Activated T-helper 1 cell treated with anti-CD3 and anti-CD28 coated beads, Interleukin-12 subunit alpha, Interleukin-12 subunit beta, Interleukin-2, Interleukin-4 antibody, amounts not matched to agents 30 ng/mL and 10 ng/mL and 1 ng/mL, durations not matched to agents 14 hours and 24 hours and 36 hours (primary cell): ENCODE results near the gene PMPCA. TPM values are rescaled to one million over a fixed set of nuclear protein-coding genes. Genes with fewer than 3 reads are reported as not detected.

Experiments used
- DNase-seq: peaks from one replicate; pipeline ENCODE4 v3.0.0; 2021; ENCODE audit warnings: low spot score
- H3K27ac Mint-ChIP-seq: one replicate; pipeline ENCODE4 v1.8.0; 2021; ENCODE audit warnings: mild to moderate bottlenecking, mixed read lengths
- H3K27me3 Mint-ChIP-seq: one replicate; pipeline ENCODE4 v1.8.0; 2022; ENCODE audit warnings: mild to moderate bottlenecking, moderate library complexity, mixed read lengths; ENCODE audit not compliant: insufficient read depth
- H3K36me3 Mint-ChIP-seq: one replicate; pipeline ENCODE4 v1.8.0; 2021; ENCODE audit warnings: low read depth, mixed read lengths
- H3K4me1 Mint-ChIP-seq: one replicate; pipeline ENCODE4 v1.8.0; 2021; ENCODE audit warnings: low read depth, mixed read lengths
- H3K4me3 Mint-ChIP-seq: one replicate; pipeline ENCODE4 v1.8.0; 2021; ENCODE audit warnings: mild to moderate bottlenecking, moderate library complexity, mixed read lengths
- H3K9me3 Mint-ChIP-seq: one replicate; pipeline ENCODE4 v1.8.0; 2021; ENCODE audit warnings: mixed read lengths
- intact Hi-C: fragments of 100-400 bp; cut with micrococcal nuclease; formaldehyde crosslinking; loops from one replicate; pipeline ENCODE4 v1.15.1; 2024
- total RNA-seq: library from RNA; stranded (reverse); gene quantifications from 2 replicates; pipeline ENCODE4 v1.2.3, GENCODE V29; 2022

PMPCA gene
- total RNA-seq, 1 donor from 2014 or later = 104 TPM

DNA sequence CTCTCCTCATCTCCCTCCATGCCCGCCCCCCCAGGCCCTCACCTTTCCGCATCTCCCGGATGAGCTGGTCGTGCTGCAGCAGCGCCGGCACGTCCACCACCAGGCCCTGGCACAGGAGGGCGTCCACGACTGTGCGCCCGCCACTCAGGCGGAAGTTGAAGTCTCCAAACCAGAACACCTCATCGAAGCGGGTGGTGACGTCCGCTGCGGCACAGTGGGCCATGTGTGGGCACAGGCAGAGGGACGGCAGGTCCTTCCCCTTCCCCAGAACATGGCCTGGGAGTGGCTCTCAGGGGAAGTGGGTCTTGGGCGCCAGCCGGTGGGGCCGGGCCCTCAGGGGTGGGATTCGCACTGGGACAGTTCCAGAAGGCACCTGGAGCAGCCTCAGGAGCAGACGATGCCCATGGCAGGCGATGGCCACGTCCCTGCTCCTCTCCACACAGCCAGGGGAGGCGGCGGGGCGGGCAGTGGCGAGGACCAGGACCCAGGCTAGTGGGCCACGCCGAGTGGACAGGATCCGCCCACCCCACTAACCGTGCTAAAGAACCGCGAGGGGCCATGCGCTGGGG, 21.4 kb downstream of the PMPCA start:
- intact Hi-C loops = no loop called here
- Mint-ChIP-seq H3K36me3 (peaks cover 14% of the 10 kb centered on the region), H3K27me3 (no peaks in the 10 kb centered on the region), H3K27ac (no peak overlapping the region), H3K9me3 (no peaks in the 10 kb centered on the region), H3K4me1 (peaks cover 4% of the 10 kb centered on the region), H3K4me3 (no peak overlapping the region)
- no peak for DNase-seq

DNA sequence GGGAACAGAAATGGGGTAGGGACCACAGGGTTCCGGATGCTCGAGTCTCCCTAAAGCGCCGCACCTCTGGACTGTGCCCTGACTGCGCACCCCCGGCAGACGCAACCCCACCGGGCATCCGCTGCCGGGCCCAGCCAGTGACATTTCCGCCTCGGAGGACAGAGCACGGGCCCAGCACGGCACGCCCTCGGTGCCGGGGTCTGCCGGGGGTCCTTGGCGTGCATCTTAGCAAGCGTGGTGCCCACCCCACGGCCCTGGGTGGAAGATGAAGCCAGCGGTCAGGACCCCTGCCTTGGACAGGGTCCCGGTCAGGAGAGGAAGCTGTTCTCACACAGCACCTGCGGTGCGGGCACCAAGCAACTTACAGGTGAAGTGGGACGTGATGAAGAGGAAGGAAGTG, 22.1 kb downstream of the PMPCA start:
- intact Hi-C loops = no loop called here

DNA sequence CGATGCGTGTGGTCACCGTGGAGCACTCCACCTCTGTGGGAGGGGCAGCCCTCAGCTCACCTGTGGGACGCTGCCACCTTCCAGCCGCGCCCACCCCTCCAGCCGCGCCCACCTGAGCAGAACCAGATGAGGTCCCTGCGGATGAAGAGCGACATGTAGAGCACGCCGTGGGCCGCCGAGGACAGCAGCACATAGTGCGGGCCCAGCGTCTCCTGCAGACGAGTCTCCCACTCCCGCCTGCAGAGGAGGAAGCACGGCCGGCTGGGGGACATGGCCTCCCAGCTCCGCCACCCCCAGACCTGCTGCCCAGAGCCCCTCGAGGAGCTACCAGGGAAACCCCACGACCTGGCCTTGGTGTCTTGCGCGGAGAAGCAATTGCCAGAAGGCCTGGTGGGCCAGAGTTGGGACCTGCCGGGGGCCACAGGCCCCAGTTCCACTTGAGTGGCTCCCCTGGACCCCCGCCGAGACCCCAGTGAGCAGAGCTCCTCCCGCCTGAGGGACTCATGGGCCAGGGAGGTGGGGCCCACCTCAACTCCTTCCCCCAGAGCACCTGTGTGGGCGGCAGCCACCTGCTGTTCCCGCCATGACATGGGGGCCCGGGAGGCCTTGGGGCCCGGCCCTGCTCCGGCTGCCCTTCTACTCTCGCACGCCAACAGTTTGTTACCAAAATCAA, 22.7 kb downstream of the PMPCA start:
- peaks cover 11% of the 10 kb centered on the region for H3K36me3 Mint-ChIP-seq
- H3K27me3 Mint-ChIP-seq = no peaks in the 10 kb centered on the region
- H3K4me3 Mint-ChIP-seq = no peak overlapping the region
- no peak overlapping the region for H3K27ac Mint-ChIP-seq
- DNase-seq = no peak
- H3K9me3 Mint-ChIP-seq = no peaks in the 10 kb centered on the region
- H3K4me1 Mint-ChIP-seq = peaks cover 17% of the 10 kb centered on the region
- intact Hi-C loops = no loop called here

More for the DNA sequence above, 22.1 kb downstream of the PMPCA start:
- DNase-seq = no peak
- Mint-ChIP-seq H3K4me3 (no peak overlapping the region), H3K9me3 (no peaks in the 10 kb centered on the region), H3K4me1 (peaks cover 11% of the 10 kb centered on the region), H3K27me3 (no peaks in the 10 kb centered on the region), H3K36me3 (peaks cover 12% of the 10 kb centered on the region), H3K27ac (no peak overlapping the region)

DNA sequence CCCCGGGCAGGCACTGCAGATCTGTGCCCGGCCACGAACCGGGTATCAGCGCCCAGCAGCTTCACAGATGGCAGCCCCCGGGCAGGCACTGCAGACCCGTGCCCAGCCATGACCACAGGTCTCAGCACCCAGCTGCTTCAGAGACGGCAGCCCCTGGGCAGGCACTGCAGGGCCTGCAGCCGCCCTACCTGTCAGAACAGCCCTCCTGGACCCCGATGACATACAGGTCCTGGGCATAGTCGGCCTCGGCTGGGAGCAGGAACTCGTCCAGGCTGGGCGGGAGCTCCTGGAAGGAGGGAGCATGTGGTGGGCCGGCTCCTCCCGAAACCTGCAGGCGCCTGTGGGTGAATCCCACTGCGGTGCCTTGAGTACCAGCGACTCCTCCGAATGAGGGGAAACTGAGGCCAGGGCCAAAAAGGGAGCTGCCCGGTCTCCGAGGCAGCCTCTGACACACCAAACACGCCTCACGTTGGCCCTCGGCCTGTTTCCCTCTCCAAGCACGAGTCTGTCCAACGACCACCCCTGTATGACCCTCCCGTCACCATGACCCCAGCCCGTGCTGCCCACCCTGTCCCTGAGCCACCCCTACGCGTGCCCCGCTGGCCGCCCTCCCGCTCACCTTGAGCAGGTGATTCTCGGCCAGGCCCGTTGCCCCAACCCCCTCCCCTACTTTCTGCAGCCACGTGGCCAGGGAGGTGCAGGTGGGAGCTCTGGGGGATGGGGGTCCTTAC, 23.6 kb downstream of the PMPCA start:
- Mint-ChIP-seq H3K4me1 (peaks cover 18% of the 10 kb centered on the region), H3K9me3 (no peaks in the 10 kb centered on the region), H3K27me3 (no peaks in the 10 kb centered on the region), H3K27ac (no peak overlapping the region), H3K36me3 (peaks cover 6% of the 10 kb centered on the region), H3K4me3 (no peak overlapping the region)
- intact Hi-C loops = no loop called here
- no peak for DNase-seq

DNA sequence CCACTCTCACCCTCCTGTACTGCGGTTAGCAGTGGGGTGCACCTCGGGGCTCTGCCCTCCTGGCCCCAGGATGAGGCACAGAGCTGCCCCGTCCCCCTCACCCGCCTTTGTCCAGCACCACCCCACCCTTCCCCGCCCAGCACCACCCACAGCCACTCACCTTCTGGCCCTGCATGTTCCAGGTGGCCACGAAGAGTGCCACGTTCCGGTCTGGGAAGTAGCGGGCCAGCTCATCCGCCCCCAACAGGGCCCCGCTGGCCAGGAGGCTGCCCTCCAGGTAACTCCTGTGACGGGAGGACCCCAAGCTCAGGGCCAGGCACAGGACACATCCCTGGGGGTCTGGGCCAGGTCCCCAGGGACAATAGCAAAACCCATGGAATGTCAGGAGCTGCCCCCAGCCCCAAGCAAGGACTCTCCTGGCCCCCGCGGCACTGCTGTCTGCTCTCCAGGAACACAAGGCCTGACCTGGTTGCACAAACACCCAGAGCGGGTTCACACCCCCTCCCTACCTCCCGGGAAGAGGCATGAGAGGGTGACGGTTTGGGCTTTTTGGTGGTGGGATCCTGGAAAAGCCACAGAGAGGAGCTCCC, 24.2 kb downstream of the PMPCA start:
- peaks cover 6% of the 10 kb centered on the region for H3K36me3 Mint-ChIP-seq
- no peaks in the 10 kb centered on the region for H3K9me3 Mint-ChIP-seq
- DNase-seq = no peak
- no peak overlapping the region for H3K27ac Mint-ChIP-seq
- no peak overlapping the region for H3K4me3 Mint-ChIP-seq
- H3K4me1 Mint-ChIP-seq = peaks cover 18% of the 10 kb centered on the region
- intact Hi-C loops = no loop called here
- no peaks in the 10 kb centered on the region for H3K27me3 Mint-ChIP-seq

DNA sequence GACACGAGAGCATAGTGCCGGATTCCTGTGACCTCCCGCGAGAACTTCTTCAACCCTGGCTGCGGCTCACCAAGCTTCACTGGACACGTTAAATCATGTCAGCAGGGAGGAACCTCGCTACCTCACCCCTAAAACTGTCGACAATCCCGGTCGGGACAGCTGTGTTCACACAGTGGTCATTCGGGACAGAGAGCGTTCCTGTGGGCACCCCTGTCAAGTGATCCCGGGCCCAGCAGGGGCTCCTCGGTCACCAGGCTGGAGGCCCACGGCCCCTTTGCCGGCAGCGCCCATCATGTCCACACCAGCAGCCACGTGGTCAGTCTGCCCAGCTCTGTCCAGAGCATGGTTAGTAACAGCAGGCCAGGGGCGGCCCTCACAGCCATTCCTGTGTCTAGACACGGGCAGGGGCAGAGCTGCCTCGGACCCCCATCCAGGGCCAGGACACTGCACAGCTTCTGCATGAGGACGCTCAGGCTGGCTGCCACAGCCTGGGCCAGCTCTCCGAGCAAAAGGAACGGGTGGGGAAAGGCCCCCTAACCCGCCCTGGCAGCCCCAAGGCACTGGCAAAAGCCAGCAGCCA, 25.7 kb downstream of the PMPCA start:
- peak overlapping the region; percentile 88 for H3K4me3 Mint-ChIP-seq
- intact Hi-C loops = no loop called here

DNA sequence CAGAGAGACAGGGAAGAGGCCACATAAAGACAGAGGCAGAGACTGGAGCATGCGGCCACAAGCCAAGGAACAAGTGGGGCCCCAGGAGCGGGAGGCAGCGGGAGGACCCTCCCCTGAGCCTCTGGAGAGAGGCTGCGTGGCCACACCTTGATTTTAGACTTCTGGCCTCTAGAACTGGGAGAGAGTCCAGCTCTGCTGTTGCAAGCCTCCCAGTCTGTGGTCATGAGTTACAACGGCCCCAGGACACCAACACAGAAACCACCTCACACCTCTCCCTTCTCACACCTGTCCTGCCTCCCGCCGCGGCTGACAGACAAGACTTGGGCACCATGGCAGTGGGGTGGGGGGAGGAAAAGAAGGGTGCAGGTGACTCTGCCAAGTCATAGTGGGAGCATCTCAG, 27.0 kb downstream of the PMPCA start:
- Mint-ChIP-seq H3K4me1 (peaks cover 18% of the 10 kb centered on the region), H3K9me3 (no peaks in the 10 kb centered on the region), H3K4me3 (peak overlapping the region; percentile 88), H3K27me3 (no peaks in the 10 kb centered on the region), H3K27ac (no peak overlapping the region), H3K36me3 (peaks cover 6% of the 10 kb centered on the region)
- intact Hi-C loops = no loop called here
- no peak for DNase-seq

More for the DNA sequence above, 25.7 kb downstream of the PMPCA start:
- Mint-ChIP-seq H3K27me3 (no peaks in the 10 kb centered on the region), H3K27ac (no peak overlapping the region), H3K36me3 (peaks cover 3% of the 10 kb centered on the region), H3K4me1 (peaks cover 18% of the 10 kb centered on the region), H3K9me3 (no peaks in the 10 kb centered on the region)
- no peak for DNase-seq

DNA sequence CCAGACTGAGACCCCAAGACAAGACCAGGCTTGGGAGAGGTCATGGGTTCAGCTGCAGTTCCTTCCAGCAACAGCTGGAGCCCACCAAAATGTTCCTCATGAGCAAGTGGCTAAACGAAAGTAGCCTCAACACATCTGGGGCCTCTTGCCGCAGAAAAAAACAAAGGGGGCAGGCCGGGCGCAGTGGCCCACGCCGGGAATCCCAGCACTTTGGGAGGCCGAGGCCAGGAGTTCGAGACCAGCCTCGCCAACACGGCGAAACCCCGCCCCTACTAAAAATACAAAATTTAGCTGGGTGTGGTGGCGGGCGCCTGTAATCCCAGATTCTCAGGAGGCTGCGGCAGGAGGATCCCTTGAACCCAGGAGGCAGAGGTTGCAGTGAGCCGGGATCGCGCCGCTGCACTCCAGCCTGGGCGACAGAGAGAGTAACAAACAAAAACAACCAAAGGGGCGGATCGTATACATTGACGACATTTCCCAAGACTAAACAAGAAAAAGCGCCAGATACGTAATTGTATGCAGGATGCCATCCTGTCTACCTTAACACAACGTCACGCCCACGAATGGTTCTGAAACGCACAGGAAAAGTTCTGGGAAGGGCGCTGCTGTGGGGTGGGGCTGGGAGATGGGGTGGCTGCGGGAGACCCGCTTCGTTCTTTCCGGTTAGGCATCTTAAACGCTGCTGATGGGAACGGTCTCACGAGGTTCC, 27.5 kb downstream of the PMPCA start:
- DNase-seq = no peak
- Mint-ChIP-seq H3K9me3 (no peaks in the 10 kb centered on the region), H3K4me1 (peaks cover 18% of the 10 kb centered on the region), H3K4me3 (peak overlapping the region; percentile 88), H3K27ac (peak overlapping the region; percentile 34), H3K36me3 (peaks cover 11% of the 10 kb centered on the region), H3K27me3 (no peaks in the 10 kb centered on the region)
- intact Hi-C loops = loop anchor here (2.0 kb wide), 1 partner anchor 45 kb away; the partner anchor contains the start of gene SEC16A

DNA sequence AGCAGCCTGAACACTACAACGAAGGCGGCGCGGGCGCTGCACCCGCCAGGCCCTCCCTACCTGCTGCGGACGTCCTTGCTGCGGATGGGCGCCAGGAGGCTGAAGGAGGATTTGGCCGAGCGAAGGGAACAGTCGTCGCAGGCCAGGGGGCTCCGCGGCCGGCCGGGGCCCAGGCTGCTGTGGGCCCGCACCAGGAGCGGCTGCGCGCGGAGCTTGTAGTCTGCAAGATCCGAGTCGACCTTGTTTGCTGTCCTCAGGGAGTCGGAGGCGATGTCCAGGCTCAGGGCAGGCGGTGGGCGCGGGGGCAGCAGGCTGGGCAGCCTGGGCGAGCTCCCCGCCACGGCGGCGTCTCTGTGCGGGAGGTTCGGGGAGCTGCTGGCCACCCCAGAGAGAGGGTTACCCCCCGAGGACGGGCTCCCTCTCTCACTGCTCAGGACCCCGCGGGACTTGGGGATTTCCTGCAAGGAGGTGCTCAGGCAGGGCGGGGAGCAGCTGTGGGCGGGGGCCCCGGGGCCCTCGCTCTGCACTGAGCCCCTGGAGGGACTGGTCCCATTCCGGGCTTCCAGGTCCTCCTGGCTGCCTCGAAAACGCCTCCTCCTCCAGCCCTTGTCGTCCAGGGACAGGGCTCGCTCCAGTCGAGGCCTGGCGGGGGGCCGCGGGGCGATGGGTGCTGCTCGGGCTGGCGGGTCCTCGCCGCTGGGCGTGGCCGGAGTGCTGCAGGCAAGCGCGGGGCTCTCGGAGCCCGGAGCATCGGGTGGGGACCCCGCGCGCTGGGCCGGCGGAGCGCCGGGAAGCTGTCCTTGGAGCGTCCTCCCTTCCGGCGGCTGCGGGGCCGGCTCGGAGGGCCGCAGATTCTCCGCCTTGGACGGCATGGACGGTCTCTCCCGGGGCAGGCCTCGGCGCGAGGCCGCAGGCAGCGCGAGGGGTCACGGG, 28.4 kb downstream of the PMPCA start:
- peaks cover 13% of the 10 kb centered on the region for H3K36me3 Mint-ChIP-seq
- peaks cover 18% of the 10 kb centered on the region for H3K4me1 Mint-ChIP-seq
- peak overlapping the region; percentile 34 for H3K27ac Mint-ChIP-seq
- H3K9me3 Mint-ChIP-seq = no peaks in the 10 kb centered on the region
- peak overlapping the region; percentile 88 for H3K4me3 Mint-ChIP-seq
- no peaks in the 10 kb centered on the region for H3K27me3 Mint-ChIP-seq
- peak; percentile 57 for DNase-seq
- intact Hi-C loops = loop anchor here (1.0 to 2.0 kb wide), 3 partner anchors 29 to 76 kb away; partner anchors contain the start of genes DNLZ, ENTR1, PMPCA and SEC16A

DNA sequence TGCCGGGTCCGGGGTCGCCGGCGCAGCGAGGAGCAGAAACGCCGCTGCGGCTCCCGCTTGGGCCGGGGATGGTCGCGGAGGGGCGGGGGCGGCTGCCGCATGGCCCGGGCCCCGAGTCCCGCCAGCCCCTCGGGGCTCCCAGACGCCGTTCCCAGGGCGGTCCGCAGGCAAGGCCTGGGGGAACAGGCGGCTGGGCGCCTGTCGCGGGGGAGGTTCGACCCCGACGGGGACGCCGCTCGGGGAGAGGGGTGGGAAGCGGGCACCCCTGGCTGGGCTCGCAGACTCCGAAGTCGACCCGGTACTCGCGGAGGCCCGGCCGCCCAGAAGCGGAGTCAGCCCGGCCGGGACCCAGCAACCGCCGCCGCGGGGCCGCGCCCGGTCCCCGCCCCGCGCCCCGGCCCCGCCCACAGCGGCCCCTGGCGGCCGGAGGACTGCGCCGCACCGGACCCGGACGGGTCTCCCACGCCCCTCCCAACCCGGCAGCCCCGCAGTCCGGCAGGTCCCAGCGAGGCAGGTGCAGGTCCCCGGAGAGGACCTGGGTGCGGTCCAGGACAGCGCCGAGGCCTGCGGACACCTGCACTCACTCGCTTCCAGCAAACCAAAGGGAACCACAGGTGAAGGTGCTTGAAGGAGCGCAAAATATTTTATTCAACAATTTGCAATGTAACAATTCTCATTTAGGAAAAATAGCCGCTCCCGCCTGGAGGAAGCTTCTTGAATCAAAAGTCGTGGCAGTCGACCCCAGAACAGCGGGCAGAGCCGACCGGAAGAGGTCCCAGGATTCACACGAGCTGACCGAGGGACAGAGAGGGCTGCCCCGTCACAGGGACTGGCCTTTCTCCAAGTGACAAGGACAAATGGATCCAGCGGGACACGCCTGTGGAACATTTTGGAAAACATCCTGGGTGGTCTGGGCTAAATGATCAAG, 29.3 kb downstream of the PMPCA start, which contains the start of gene INPP5E:
TSS of gene INPP5E (minus strand) at position 365 of the 928 bp plus-strand sequence. CDS start 426 bp downstream, outside the sequence.
- H3K4me1 Mint-ChIP-seq = peaks cover 18% of the 10 kb centered on the region
- H3K27me3 Mint-ChIP-seq = no peaks in the 10 kb centered on the region
- H3K9me3 Mint-ChIP-seq = no peaks in the 10 kb centered on the region
- H3K36me3 Mint-ChIP-seq = peaks cover 18% of the 10 kb centered on the region
- DNase-seq = peak; percentile 84
- H3K27ac Mint-ChIP-seq = peak within 1 kb of the TSS; percentile 23
- intact Hi-C loops = loop anchor here (1.0 to 2.0 kb wide), 3 partner anchors 29 to 76 kb away; partner anchors contain the start of genes DNLZ, ENTR1, PMPCA and SEC16A
- H3K4me3 Mint-ChIP-seq = peak within 1 kb of the TSS; percentile 88
